GM19467 (cell line): Measurements from ENCODE around the gene PARN.
A peak's percentile ranks its signal among the peaks of the same experiment; 100 is the strongest.

Experiments
- ATAC-seq: cut with Tn5 transposase; IDR thresholded peaks from one replicate; pipeline ENCODE4 v1.9.1; 2021; ENCODE audit warnings: mild to moderate bottlenecking, moderate library complexity; ENCODE audit not compliant: unreplicated experiment

PARN gene

GRCh38 chr16:14529010-14529669, 100.9 kb downstream of the PARN start:
- no peak for ATAC-seq

- no peak for ATAC-seq
Measured at GRCh38 chr16:14528306-14528705, 101.8 kb downstream of the PARN start.

- ATAC-seq = no peak
Measured at GRCh38 chr16:14527411-14528044, 102.5 kb downstream of the PARN start.

GRCh38 chr16:14525596-14525995, 104.5 kb downstream of the PARN start:
- ATAC-seq = no peak

GRCh38 chr16:14524979-14525378, 105.1 kb downstream of the PARN start:
- no peak for ATAC-seq

GRCh38 chr16:14523632-14524031, 106.4 kb downstream of the PARN start:
- ATAC-seq = no peak

- ATAC-seq = no peak
Measured at GRCh38 chr16:14522671-14523070, 107.4 kb downstream of the PARN start.

GRCh38 chr16:14520753-14521152, 109.3 kb downstream of the PARN start:
- ATAC-seq = no peak

GRCh38 chr16:14514967-14515366, 115.1 kb downstream of the PARN start:
- ATAC-seq = no peak

- ATAC-seq = no peak
Measured at GRCh38 chr16:14513389-14514107, 116.5 kb downstream of the PARN start.

- no peak for ATAC-seq
Measured at GRCh38 chr16:14511800-14512135, 118.3 kb downstream of the PARN start.

GRCh38 chr16:14510939-14511799, 118.9 kb downstream of the PARN start:
- no peak for ATAC-seq

GRCh38 chr16:14510581-14510938, 119.5 kb downstream of the PARN start:
- ATAC-seq = no peak

GRCh38 chr16:14509675-14510132, 120.4 kb downstream of the PARN start:
- no peak for ATAC-seq

GRCh38 chr16:14509055-14509454, 121.0 kb downstream of the PARN start:
- ATAC-seq = no peak

GRCh38 chr16:14505846-14506245, 124.2 kb downstream of the PARN start:
- ATAC-seq = no peak

- ATAC-seq = peak; percentile 55
Measured at GRCh38 chr16:14502932-14503741, 126.9 kb downstream of the PARN start.

- no peak for ATAC-seq
Measured at GRCh38 chr16:14502256-14502875, 127.7 kb downstream of the PARN start.

- no peak for ATAC-seq
Measured at GRCh38 chr16:14501331-14502255, 128.5 kb downstream of the PARN start.
